Medulla oblongata (tissue), 1 donor: Measurements from ENCODE around the gene SECISBP2L.
A peak's percentile ranks its signal among the peaks of the same experiment; 100 is the strongest.
"Not testable (repeated sequence)": the region's sequence is repeated elsewhere in the genome, so short reads cannot be mapped to it uniquely, and the experiment has no call there.

Experiments used
- DNase-seq: peaks from one replicate; pipeline ENCODE4 v3.0.0-alpha.2; 2015; ENCODE audit errors: extremely low spot score

Gene SECISBP2L, protein sequence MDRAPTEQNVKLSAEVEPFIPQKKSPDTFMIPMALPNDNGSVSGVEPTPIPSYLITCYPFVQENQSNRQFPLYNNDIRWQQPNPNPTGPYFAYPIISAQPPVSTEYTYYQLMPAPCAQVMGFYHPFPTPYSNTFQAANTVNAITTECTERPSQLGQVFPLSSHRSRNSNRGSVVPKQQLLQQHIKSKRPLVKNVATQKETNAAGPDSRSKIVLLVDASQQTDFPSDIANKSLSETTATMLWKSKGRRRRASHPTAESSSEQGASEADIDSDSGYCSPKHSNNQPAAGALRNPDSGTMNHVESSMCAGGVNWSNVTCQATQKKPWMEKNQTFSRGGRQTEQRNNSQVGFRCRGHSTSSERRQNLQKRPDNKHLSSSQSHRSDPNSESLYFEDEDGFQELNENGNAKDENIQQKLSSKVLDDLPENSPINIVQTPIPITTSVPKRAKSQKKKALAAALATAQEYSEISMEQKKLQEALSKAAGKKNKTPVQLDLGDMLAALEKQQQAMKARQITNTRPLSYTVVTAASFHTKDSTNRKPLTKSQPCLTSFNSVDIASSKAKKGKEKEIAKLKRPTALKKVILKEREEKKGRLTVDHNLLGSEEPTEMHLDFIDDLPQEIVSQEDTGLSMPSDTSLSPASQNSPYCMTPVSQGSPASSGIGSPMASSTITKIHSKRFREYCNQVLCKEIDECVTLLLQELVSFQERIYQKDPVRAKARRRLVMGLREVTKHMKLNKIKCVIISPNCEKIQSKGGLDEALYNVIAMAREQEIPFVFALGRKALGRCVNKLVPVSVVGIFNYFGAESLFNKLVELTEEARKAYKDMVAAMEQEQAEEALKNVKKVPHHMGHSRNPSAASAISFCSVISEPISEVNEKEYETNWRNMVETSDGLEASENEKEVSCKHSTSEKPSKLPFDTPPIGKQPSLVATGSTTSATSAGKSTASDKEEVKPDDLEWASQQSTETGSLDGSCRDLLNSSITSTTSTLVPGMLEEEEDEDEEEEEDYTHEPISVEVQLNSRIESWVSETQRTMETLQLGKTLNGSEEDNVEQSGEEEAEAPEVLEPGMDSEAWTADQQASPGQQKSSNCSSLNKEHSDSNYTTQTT

GRCh38 chr15:49046220-49047102, at the start of gene SECISBP2L:
Gene SECISBP2L, minus strand, starts transcription at chr15:49046446. Its CDS starts 147 bp downstream, at chr15:49046299.
- peak; percentile 94 for DNase-seq

DNA sequence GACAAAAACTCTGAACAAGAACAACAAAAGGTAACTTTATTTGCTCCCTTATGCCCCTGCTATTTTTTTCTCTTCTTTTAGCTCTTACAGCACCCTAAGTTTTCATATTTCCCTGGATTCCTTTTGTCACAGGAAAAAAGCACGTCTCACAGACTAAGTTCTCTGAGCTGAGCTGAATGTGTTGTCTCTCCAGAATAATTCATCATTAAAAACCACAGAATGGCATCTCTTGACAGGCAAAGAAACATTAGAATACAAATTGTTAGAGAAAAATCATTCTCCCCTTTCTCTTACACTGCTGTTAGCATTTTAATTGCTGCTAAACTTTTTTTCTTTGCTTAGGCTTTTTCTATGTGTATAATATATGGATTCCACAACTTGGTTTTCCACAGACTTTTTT, 48.7 kb upstream of the SECISBP2L start:
- DNase-seq, result no peak

DNA sequence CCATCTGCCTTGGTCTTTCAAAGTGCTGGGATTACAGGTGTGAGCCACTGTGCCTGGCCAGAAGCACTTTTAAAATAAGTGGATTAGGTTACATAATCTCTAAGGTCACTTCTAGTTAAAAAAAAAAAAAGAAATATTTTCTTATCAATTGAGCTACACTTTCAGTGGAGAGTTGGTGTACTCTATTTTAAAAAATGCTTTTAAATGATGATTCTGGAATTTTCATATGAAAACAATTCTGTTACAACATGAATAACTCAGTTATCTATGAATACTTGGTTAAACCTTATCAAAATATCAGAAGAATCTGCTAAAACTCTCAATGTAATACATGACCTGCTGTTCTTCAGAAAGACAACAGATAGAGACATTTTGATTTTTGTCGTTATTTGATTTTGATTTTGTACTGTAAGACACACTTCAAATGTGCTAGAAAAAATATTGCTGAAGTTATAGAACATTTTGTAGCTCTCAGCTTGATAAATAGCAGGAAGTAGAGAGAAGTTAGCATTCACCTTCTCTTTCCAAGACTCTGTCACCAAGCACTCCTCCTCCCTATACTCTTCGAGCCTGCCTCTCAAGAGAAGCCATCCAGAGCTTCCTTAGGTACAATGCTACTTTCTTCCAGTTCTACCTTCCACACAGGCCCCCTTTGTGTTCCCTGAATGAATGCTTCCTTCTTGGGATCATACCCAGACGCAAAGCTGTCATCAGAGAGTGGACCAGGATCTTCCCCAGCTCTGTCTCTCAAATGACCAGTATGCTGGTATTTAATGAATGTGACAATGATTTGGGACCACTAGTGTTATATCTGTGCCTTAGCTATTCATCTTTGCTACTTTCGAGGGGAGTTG, 47.2 kb upstream of the SECISBP2L start:
- no peak for DNase-seq

- DNase-seq, result peak; percentile 67
Observed at GRCh38 chr15:49088996-49089395, 42.8 kb upstream of the SECISBP2L start.

GRCh38 chr15:49085696-49086459, 39.6 kb upstream of the SECISBP2L start:
- DNase-seq, result peak; percentile 72

- no peak for DNase-seq
Observed at GRCh38 chr15:49084285-49084570, 38.0 kb upstream of the SECISBP2L start.

DNA sequence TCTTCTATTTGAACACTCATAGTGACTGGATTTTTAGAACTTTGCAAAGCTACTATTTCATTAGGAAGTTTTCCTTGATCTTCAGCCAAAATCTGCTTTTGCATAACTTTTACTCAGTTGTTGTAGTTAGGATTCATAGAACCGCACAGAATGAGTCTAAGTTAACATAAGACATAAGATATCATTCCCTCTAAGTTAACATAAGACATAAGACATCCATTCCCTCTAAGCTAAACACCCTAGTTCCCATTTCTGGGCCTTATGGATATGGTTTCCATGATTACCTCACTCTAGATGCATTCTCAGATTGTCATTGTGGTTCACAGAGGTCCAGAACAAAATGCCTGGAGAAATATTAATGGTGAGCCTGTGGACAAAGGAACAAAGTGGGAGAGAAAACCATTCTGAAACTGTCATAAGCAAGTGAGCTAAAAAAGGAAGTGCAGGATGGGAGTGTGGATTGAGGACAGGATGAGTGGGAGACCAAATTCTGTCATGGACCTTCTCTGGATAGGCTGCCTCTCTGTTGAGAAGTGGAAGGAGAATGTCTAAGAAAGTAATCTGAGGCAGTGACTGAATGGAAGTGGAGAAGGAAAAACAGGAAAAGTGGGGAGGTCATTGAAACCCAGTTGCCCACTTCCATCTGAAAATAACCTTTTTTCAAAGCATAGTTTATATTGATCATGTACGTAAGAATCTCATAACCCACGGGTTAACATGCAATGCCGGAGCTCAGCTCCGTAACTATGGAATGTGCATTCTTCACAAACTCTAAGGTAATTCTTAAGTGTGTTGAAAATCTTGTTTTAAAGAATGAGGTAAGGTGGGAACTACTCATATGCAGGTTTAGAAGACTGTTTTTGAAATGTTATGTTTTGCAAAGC, 37.4 kb upstream of the SECISBP2L start:
- no peak for DNase-seq

GRCh38 chr15:49082960-49083359, 36.7 kb upstream of the SECISBP2L start:
- no peak for DNase-seq

- no peak for DNase-seq
Observed at GRCh38 chr15:49079340-49080039, 33.2 kb upstream of the SECISBP2L start.

GRCh38 chr15:49075881-49076280, 29.6 kb upstream of the SECISBP2L start:
- DNase-seq, result no peak

- DNase-seq, result not testable (repeated sequence)
Observed at GRCh38 chr15:49074589-49075287, 28.5 kb upstream of the SECISBP2L start.

DNA sequence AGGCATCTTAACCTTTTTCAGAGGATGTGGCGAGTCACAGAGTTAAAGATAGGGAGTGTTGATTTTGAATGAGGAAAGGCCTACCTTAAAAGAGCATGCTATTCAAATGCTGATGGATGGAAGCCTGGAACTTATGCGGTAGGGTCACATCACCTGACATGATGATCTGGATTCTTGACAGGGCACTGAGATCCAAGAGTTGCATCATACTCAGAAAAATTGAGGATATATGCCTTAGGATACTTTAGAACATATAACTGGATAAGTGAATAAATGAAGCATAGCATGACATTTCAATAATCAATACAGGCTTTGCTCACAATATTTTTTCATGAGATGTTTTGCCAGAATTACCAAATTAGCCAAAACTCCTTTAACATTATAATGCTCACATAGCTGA, 20.1 kb upstream of the SECISBP2L start:
- no peak for DNase-seq

GRCh38 chr15:49064884-49065283, 18.6 kb upstream of the SECISBP2L start:
- DNase-seq, result no peak

GRCh38 chr15:49064281-49064653, 18.0 kb upstream of the SECISBP2L start:
- no peak for DNase-seq

- no peak for DNase-seq
Observed at GRCh38 chr15:49063402-49064280, 17.4 kb upstream of the SECISBP2L start.

GRCh38 chr15:49062900-49063299, 16.7 kb upstream of the SECISBP2L start:
- DNase-seq, result no peak
